ENCODE results near the gene PRKAR1B. TPM values are rescaled to one million over a fixed set of nuclear protein-coding genes. Genes with fewer than 3 reads are reported as not detected.
A peak's percentile ranks its signal among the peaks of the same experiment; 100 is the strongest.
"Not testable (repeated sequence)": the region's sequence is repeated elsewhere in the genome, so short reads cannot be mapped to it uniquely, and the experiment has no call there.

The PRKAR1B gene
- total RNA-seq, 1 experiment from 2014 or later: 35.3 TPM

DNA sequence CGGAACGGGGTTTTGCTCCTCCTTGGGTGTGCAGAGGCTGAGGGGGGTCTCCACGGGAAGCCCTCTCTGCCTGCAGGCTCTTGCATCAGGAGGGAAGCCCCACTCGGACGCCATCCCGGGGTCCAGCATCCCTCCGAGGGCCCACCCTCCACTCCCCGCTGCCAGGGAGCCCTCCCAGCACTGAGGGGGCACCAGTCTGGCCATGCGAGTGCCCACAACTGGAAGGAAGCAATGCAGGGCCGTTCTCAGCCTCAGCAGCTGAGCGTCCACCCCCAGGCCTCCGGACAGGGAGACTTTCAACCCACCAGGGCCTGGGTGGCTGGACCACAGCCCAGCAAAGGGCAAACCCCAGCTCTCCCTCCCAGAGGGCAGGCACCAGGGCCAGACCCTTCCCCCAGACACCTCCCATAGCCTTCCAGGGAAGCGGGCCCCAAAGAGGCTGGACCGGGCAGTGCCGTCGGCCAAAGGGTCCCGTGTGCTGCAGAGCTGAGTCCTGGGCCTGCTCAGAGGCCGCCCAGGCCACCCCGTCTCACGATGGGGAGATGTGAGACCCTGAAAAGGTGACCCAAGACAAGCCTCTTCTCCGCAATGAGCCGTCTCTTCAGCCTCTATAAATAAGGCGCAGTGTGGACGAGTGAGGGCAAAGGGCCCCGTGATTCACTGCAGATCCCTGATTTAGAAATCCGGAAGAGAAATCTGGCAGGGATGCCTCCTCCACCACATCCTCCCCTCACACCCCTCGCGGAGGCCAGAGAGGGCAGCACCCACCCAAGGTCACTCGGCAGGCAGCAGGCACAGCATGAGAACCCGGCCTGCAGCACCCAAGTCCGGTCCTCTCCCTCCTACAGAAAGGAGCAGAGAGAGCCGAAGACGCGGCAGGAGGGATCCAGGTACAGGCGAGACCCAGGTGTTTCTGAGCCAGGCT, 82.4 kb downstream of the PRKAR1B start:
- DNase-seq (ENCODE audit: low read depth): no peak
- in situ Hi-C loops (cut with HindIII; ENCODE audit: low pct_unique_long_range_greater_than_20kb, low sequenced_read_pairs): no loop called here

DNA sequence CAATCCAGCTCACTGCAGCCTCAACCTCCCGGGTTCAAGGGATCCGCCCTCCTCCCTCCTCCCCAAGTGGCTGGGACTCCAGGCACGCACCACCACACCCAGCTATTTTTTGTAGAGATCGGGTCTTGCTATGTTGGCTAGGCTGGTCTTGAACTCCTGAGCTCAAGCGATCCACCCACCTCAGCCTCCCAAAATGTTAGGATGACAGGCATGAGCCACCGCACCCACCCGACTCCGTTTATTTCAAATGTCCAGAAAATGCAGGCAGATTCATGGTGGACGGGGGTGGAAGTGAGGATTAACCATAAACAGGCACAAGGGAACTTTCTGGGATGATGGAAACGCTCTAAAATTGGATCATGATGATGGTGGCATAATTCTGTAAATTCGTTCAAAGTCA, 85.1 kb downstream of the PRKAR1B start:
- in situ Hi-C loops (cut with HindIII; ENCODE audit: low pct_unique_long_range_greater_than_20kb, low sequenced_read_pairs): no loop called here
- DNase-seq (ENCODE audit: low read depth): no peak

DNA sequence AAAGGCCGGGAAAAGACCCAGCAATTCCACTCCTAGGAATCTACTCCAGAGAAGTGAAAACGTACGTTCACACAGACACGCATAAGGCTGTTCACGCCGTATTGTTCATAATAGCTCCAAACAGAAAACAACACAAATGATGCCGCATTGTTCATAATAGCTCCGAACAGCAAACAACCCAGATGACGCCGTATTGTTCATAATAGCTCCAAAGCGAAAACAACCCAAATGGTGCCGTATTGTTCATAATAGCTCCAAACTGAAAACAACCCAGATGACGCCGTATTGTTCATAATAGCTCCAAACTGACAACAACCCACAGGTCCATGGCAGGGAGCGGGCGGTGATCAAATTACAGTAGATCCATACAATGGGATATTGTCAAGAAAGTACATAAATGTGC, 85.8 kb downstream of the PRKAR1B start:
- in situ Hi-C loops (cut with HindIII; ENCODE audit: low pct_unique_long_range_greater_than_20kb, low sequenced_read_pairs): no loop called here
- DNase-seq (ENCODE audit: low read depth): no peak

DNA sequence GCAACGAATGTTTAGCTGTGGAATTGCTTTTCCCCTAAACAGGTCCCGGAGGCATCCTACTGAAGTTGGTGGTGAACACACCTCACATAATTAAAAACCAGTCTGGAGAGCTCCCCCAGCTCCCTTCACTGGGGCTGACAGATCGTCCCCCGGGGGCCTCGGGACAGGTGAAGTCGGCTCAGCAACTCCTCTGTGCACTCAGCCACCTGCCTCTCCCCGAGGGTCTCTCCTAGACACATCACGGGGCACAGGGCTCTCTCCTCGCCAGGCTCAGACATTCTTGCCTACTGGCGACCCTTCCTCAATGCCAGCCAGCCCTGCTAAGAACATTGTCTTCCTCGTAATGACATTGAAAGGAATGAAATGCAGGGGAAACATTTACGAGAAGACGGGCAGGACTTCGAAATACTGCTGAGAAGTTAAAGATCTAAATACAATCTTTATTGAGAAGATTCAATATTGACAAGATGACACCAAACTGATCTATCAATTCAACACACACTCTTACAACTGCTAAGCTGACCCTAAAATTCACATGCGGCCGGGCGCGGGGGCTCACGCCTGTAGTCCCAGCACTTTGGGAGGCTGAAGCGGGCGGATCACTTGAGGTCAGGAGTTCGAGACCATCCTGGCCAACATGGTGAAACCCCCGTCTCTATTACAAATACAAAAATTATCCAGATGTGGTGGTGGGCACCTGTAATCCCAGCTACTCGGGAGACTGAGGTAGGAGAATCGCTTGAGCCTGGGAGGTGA, 88.6 kb downstream of the PRKAR1B start:
- in situ Hi-C loops (cut with HindIII; ENCODE audit: low pct_unique_long_range_greater_than_20kb, low sequenced_read_pairs): no loop called here
- DNase-seq (ENCODE audit: low read depth): no peak

DNA sequence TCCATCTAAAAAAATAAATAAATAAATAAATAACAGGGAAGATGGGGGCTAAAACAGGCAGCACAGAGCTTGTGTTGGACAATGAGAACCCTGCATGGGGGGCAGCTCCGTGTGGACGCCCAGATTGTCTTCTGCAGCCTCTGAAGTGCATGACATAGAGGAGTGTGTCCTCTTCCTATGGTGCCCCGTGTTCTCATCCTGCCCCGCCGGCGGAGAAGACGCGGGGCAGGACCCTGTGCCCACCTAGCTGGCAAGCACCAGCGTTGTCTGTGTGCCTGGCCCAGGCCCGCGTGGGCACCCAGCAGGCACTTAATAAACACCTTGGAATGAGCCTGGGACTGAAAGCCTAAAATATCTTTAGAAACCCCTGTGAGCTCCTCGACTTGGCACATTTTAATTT, 89.3 kb downstream of the PRKAR1B start:
- in situ Hi-C loops (cut with HindIII; ENCODE audit: low pct_unique_long_range_greater_than_20kb, low sequenced_read_pairs): no loop called here
- no peak for DNase-seq (ENCODE audit: low read depth)

- DNase-seq (ENCODE audit: low read depth): peak; percentile 62
- in situ Hi-C loops (cut with HindIII; ENCODE audit: low pct_unique_long_range_greater_than_20kb, low sequenced_read_pairs): no loop called here
Observed at GRCh38 chr7:636396-636795, 90.7 kb downstream of the PRKAR1B start.

- DNase-seq (ENCODE audit: low read depth); in situ Hi-C loops (cut with HindIII; ENCODE audit: low pct_unique_long_range_greater_than_20kb, low sequenced_read_pairs): not testable (repeated sequence)
Observed at GRCh38 chr7:635687-636382, 91.2 kb downstream of the PRKAR1B start.

DNA sequence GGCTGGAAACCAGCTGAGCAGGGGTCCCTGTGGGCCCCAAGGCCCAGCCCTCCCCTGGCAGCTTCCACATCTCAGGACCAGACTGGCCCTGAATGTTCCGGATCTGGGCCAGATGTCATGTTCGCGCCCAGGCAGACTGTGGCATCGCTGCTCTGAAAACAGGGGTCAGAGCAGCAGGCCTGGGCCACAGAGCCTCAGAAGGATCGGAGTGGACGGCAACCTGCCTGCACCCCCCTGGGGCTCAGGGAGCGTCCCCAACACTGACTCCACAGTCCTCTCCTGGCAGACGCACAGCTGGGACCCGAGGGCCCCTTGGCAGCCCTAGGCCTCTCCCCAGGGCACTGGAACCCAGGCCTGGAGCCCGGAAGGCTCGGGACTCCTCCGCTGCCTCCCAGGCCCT, 91.9 kb downstream of the PRKAR1B start:
- in situ Hi-C loops (cut with HindIII; ENCODE audit: low pct_unique_long_range_greater_than_20kb, low sequenced_read_pairs): no loop called here
- no peak for DNase-seq (ENCODE audit: low read depth)

DNA sequence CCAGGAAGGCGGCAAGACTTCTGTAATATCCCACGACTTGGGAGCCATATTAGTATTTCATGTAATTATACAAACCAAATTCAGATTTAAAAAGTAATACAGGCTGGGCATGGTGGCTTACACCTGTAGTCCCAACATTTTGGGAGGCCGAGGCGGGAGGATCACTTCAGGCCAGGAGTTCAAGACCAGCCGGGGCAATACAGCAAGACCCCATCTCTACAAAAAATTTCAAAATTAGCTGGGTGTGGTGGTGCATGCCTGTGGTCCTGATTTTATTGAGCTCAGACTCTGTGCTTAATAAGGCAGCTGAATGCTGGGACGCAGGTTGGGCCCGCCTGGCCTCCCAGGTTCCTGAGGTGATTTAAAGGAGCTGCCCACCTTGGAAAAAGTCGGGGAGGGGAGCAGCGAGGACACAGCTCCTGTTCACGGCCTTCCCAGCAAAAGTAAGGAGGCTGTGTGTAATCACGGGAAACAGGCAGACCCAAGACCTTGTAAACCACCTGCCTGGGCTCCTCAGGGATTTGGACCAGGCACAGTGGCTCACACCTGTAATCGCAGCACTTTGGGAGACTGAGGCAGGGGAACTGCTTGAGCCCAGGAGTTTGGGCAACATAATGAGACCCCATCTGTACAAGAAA, 93.6 kb downstream of the PRKAR1B start:
- in situ Hi-C loops (cut with HindIII; ENCODE audit: low pct_unique_long_range_greater_than_20kb, low sequenced_read_pairs): no loop called here
- no peak for DNase-seq (ENCODE audit: low read depth)

GRCh38 chr7:632831-633210, 94.3 kb downstream of the PRKAR1B start:
- in situ Hi-C loops (cut with HindIII; ENCODE audit: low pct_unique_long_range_greater_than_20kb, low sequenced_read_pairs): no loop called here
- no peak for DNase-seq (ENCODE audit: low read depth)

- in situ Hi-C loops (cut with HindIII; ENCODE audit: low pct_unique_long_range_greater_than_20kb, low sequenced_read_pairs): no loop called here
Observed at GRCh38 chr7:631964-632830, 94.9 kb downstream of the PRKAR1B start.

GRCh38 chr7:631291-631711, 95.8 kb downstream of the PRKAR1B start:
- no peak for DNase-seq (ENCODE audit: low read depth)
- in situ Hi-C loops (cut with HindIII; ENCODE audit: low pct_unique_long_range_greater_than_20kb, low sequenced_read_pairs): no loop called here

More at GRCh38 chr7:631964-632830, 94.9 kb downstream of the PRKAR1B start:
- no peak for DNase-seq (ENCODE audit: low read depth)

- no peak for DNase-seq (ENCODE audit: low read depth)
- in situ Hi-C loops (cut with HindIII; ENCODE audit: low pct_unique_long_range_greater_than_20kb, low sequenced_read_pairs): no loop called here
Observed at GRCh38 chr7:630539-630938, 96.5 kb downstream of the PRKAR1B start.

DNA sequence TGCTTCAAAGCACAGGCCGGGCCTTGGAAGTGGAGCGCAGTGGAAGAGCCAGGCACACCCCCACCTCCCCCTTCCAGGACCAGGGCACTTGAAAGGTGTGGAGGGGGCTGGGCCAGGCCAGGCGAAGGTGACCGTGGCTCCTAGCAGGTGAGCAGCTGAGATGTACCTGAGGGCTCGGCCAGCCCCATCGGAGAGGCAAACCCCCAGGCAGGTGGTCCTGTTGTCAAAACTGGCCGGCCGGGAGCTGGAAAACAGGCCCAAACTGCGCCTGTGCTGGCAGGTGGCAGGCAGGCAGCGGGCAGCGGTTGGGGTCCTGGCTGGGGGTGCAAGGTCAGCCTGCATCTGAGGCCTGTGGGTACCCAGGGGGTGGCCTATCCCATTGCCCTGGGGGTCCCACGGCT, 97.0 kb downstream of the PRKAR1B start:
- DNase-seq (ENCODE audit: low read depth): no peak
- in situ Hi-C loops (cut with HindIII; ENCODE audit: low pct_unique_long_range_greater_than_20kb, low sequenced_read_pairs): no loop called here

GRCh38 chr7:628826-629225, 98.3 kb downstream of the PRKAR1B start:
- DNase-seq (ENCODE audit: low read depth): no peak
- in situ Hi-C loops (cut with HindIII; ENCODE audit: low pct_unique_long_range_greater_than_20kb, low sequenced_read_pairs): no loop called here

- no peak for DNase-seq (ENCODE audit: low read depth)
- in situ Hi-C loops (cut with HindIII; ENCODE audit: low pct_unique_long_range_greater_than_20kb, low sequenced_read_pairs): no loop called here
Observed at GRCh38 chr7:628402-628763, 98.7 kb downstream of the PRKAR1B start.

DNA sequence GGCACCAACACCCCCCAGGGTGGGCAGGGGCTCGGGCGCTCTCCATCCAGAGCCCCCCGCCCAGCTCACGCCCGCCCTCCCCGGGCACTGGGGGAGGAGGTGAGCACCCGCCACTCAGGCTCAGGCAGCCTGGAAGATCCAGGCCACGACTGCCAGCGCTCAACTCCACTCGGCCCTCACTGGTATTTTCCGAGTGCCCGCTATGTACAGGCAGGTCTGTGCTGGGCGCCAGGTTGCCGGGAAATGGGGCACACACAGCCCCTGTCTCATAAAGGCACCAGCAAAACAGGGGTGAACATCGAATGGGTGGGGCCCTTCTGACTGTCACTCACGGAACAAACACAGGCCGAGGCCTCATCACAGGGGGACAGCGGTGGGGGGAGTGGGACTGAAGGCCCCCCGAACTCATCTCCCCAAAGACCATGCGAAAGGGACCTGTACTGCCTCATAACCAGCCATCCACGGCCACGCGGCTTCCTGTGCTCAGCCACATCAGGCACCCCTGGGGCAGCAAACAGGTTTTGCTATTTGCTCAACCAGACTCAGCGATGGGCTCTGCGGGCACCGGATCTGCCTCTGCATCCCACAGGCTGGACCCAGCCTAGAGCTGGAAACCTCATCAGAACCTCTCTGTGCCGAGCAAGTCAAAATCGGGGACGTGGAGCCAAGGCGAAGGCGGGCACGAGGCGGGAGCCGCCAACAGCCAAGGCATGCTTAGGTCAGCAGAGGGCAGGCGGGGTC, 99.2 kb downstream of the PRKAR1B start:
- DNase-seq (ENCODE audit: low read depth): no peak
- in situ Hi-C loops (cut with HindIII; ENCODE audit: low pct_unique_long_range_greater_than_20kb, low sequenced_read_pairs): no loop called here

Data from Caki2 (cell line).